Mucosa of descending colon (tissue), 3 donors: ENCODE measurements around the gene KLF16. TPM values are rescaled to one million over a fixed set of nuclear protein-coding genes. Genes with fewer than 3 reads are reported as not detected.
"Not testable (repeated sequence)": the region's sequence is repeated elsewhere in the genome, so short reads cannot be mapped to it uniquely, and the experiment has no call there.

Source experiments
- ATAC-seq: fragments of 200-7000 bp; cut with Tn5 transposase; one replicate; pipeline ENCODE4 v1.9.1; 2020; ENCODE audit warnings: mild to moderate bottlenecking, moderate library complexity
- DNase-seq, 3 donors: peaks; one replicate each; pipeline ENCODE4 v3.0.0-alpha.2; 2020
- H3K36me3 ChIP-seq: fragments of 200-600 bp; one replicate; pipeline ENCODE4 v1.8.0; 2021; ENCODE audit warnings: low read depth, mild to moderate bottlenecking
- H3K4me1 ChIP-seq: fragments of 200-600 bp; one replicate; pipeline ENCODE4 v1.8.0; 2021; ENCODE audit warnings: low read depth, mild to moderate bottlenecking
- H3K4me3 ChIP-seq: fragments of 200-600 bp; one replicate; pipeline ENCODE4 v1.8.0; 2021; ENCODE audit warnings: mild to moderate bottlenecking
- H3K9me3 ChIP-seq: fragments of 200-600 bp; one replicate; pipeline ENCODE4 v1.8.0; 2021; ENCODE audit warnings: mild to moderate bottlenecking
- intact Hi-C, 2 donors: fragments of 100-400 bp; cut with DNase I in 1 of 2; cut with micrococcal nuclease in 1 of 2; formaldehyde crosslinking; loops; one replicate each; pipeline versions ENCODE4 v1.11.0 to v1.11.1; 2022; cut with DNase I, micrococcal nuclease
- total RNA-seq, 3 donors: library from RNA; stranded (reverse); fragmentation: NEBNext Ultra II Directional in 2 of 3; extraction: Animal tissue kit (Norgen Biotek cat#: 25700) in 2 of 3; gene quantifications; one replicate each; pipeline versions ENCODE4 v1.2.1 to v1.2.4, GENCODE V29; 2021 to 2023
- TF ChIP-seq, protein P1 (sequence below): fragments of 200-600 bp; IDR thresholded peaks from one replicate; pipeline ENCODE4 v1.8.0; 2022; ENCODE audit warnings: antibody characterized with exemption, mild to moderate bottlenecking
- donor health status: DM: no; HTN: no; CAD: no; lungs with moderate emphysema.
- donor health status: DM: no; HTN: no; CAD: no.
- donor health status: DM: no; HTN: yes; CAD: no.

KLF16 gene
- total RNA-seq, 3 donors from 2014 or later, result 22.6 to 26.5 (median 25.6) TPM

- intact Hi-C loops, result no loop called here
- peak overlapping the region; percentile 69 for H3K4me3 ChIP-seq
- H3K36me3 ChIP-seq, result no peaks in the 10 kb centered on the region
- DNase-seq, result peak in 2 of 3 donors; percentile 52 to 53
- peaks cover 19% of the 10 kb centered on the region for H3K4me1 ChIP-seq
- H3K9me3 ChIP-seq, result no peaks in the 10 kb centered on the region
- TF ChIP-seq, protein P1, sequence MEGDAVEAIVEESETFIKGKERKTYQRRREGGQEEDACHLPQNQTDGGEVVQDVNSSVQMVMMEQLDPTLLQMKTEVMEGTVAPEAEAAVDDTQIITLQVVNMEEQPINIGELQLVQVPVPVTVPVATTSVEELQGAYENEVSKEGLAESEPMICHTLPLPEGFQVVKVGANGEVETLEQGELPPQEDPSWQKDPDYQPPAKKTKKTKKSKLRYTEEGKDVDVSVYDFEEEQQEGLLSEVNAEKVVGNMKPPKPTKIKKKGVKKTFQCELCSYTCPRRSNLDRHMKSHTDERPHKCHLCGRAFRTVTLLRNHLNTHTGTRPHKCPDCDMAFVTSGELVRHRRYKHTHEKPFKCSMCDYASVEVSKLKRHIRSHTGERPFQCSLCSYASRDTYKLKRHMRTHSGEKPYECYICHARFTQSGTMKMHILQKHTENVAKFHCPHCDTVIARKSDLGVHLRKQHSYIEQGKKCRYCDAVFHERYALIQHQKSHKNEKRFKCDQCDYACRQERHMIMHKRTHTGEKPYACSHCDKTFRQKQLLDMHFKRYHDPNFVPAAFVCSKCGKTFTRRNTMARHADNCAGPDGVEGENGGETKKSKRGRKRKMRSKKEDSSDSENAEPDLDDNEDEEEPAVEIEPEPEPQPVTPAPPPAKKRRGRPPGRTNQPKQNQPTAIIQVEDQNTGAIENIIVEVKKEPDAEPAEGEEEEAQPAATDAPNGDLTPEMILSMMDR, result no peak
- ATAC-seq, result peak; percentile 68
Measured at GRCh38 chr19:1884291-1884718, 20.9 kb upstream of the KLF16 start.

DNA sequence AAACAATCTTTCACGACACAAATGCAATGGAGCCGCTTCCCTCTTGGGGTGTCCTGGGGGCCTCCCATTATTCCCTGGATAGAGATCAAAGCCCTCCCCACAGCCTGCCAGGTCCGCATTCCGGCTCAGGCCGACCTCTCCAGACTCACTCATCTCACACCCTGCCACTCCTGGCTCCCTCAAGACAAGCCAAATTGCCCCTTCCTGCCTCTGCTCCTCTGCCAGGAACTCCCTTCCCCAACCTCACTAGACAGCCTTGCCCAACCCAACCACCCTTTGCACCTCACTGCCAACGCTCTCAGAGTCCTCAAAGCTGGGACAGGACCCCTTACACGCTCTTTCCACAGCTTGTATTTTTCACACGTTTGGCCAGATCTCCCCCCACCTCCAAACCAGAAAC is 20.4 kb upstream of the KLF16 start:
- DNase-seq (peak in 1 of 3 donors; percentile 41), ATAC-seq (peak; percentile 5)
- no peaks in the 10 kb centered on the region for H3K9me3 ChIP-seq
- intact Hi-C loops, result no loop called here
- H3K4me3 ChIP-seq, result no peak overlapping the region
- H3K36me3 ChIP-seq, result no peaks in the 10 kb centered on the region
- H3K4me1 ChIP-seq, result peaks cover 19% of the 10 kb centered on the region
- TF ChIP-seq, protein P1, result no peak

DNA sequence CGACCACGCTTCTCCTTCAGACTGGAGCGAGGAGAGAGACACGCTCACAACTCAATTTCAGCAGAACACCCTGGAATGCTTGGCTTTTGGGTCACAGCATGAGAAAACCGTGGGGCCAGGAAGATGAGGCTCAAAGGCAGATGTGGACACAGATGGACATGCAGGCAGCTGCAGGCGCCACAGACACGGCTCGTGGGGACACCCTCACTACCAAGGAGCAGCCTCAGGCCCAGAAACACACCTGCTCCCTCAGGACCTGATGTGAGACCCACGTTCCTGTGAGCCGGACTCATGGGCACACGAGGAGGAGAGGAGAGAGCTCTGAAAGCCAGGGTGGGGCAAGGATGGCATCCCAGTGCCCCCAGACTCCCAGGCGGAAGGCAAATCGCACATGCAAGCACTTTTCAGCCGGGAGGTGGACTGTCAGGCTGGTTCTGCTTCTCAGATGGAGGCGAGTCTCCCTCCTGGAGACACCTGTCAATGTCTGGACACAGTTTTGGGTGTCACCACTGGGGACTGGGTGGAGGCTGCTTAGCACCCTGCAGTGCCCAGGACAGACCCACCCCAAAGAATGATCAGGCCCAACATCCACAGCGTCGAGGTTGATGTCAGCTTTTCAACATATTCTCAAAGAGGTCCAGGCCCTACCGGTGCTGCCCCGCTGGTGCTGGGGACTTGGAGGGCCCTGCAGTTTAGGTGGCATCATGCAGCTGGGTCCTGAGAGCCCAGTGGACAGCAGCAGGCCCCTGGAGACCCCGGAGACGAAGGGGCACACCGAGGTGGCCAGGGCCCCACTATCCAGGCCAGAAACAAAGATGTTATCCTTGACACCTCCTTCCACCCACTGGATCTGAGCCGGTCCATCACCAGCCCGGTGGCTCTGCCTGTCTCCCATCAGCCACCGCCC is 19.7 kb upstream of the KLF16 start:
- no peaks in the 10 kb centered on the region for H3K9me3 ChIP-seq
- TF ChIP-seq, protein P1, result no peak
- ATAC-seq (no peak), DNase-seq (peak in 1 of 3 donors; percentile 35)
- H3K4me3 ChIP-seq, result no peak overlapping the region
- H3K4me1 ChIP-seq, result peaks cover 19% of the 10 kb centered on the region
- intact Hi-C loops, result no loop called here
- H3K36me3 ChIP-seq, result no peaks in the 10 kb centered on the region

- no peaks in the 10 kb centered on the region for H3K36me3 ChIP-seq
- H3K9me3 ChIP-seq, result no peaks in the 10 kb centered on the region
- peak; percentile 14 for ATAC-seq
- H3K4me3 ChIP-seq, result no peak overlapping the region
- TF ChIP-seq, protein P1, result no peak
- peaks cover 19% of the 10 kb centered on the region for H3K4me1 ChIP-seq
- intact Hi-C loops, result no loop called here
- DNase-seq, result peak in 2 of 3 donors; percentile 34 to 66
Measured at GRCh38 chr19:1882089-1882785, 18.9 kb upstream of the KLF16 start.

DNA sequence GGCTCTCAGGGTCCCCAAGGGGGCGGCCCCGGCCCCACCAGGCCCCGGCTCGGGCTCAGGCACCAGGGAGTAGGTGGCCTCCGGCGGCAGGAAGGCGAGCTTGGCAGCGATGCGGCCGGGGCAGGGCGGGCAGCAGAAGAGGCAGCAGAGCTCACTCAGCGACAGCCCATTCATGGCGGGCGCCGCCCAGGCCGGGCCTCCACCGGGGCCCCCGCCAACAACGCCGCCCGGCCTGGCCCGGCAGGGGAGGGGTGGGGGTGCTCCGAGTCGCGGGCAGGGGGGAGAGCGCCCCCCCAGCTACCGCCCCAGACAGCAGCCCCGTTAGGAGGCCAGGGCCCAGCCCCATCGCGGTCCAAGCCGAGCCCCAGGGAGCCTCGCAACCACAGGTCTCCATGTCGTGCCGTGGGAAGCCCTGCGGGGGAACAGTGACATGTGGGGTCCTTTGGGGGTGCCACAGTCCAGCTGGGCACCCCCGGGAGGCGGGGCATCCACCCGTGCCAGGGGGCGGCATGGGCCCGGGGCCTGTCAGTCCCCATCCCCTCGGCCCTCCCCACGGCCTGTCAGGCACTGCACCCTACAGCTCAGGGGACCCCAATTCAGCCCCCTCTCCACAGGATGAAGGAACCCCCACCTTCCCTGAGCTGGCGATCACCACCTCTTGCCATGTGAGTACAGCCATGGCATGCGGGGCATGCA is 18.2 kb upstream of the KLF16 start:
- intact Hi-C loops, H3K4me3 ChIP-seq, H3K36me3 ChIP-seq, H3K9me3 ChIP-seq, ATAC-seq: not testable (repeated sequence)
- DNase-seq, result peak in 1 of 3 donors; percentile 34
- H3K4me1 ChIP-seq, result peaks cover 19% of the 10 kb centered on the region
